PFSK-1 (cell line): Measurements from ENCODE around the gene IGFBP4.

Experiments
- FOXP2 ChIP-seq: optimal IDR thresholded peaks from 2 replicates; pipeline ENCODE3; 2011; ENCODE audit warnings: borderline replicate concordance, control low read depth, inconsistent platforms; ENCODE audit not compliant: insufficient read depth; ENCODE audit errors: extremely low read length, extremely low read depth
- POLR2AphosphoS5 ChIP-seq: IDR thresholded peaks from 2 replicates; pipeline ENCODE4 v1.6.1; 2012; ENCODE audit warnings: low read depth, mild to moderate bottlenecking, control low read depth, low read length, moderate library complexity
- TAF1 ChIP-seq: IDR thresholded peaks from 2 replicates; pipeline ENCODE4 v1.6.1; 2012; ENCODE audit warnings: low read length, control low read depth, borderline replicate concordance; ENCODE audit not compliant: insufficient read depth

- TF ChIP-seq POLR2AphosphoS5 (no peak), FOXP2 (no peak), TAF1 (no peak)
These were observed 3.9 kb downstream of the IGFBP4 start for GRCh38 chr17:40447148-40447644.
